HepG2 (cell line): ENCODE results near the gene NAV2. TPM values are rescaled to one million over a fixed set of nuclear protein-coding genes. Genes with fewer than 3 reads are reported as not detected.

Experiments
- BHLHE40 ChIP-seq: IDR thresholded peaks from 2 replicates; pipeline ENCODE4 v1.6.1; 2011; ENCODE audit warnings: low read length, improper control_type of control experiment
- CAMTA2 ChIP-seq: sonication (generic); formaldehyde crosslinking; IDR thresholded peaks from 2 replicates; pipeline ENCODE4 v1.4.0; 2020; ENCODE audit warnings: mild to moderate bottlenecking, missing genetic modification reagents, borderline replicate concordance
- DNMT3B ChIP-seq: conservative IDR thresholded peaks from 2 replicates; pipeline ENCODE4 v1.6.1; 2016; ENCODE audit warnings: missing biosample characterization, control low read depth
- DZIP1 ChIP-seq: sonication (generic); formaldehyde crosslinking; IDR thresholded peaks from 2 replicates; pipeline ENCODE4 v1.5.0; 2020; ENCODE audit warnings: mild to moderate bottlenecking, missing genetic modification reagents
- ELF3 ChIP-seq: IDR thresholded peaks from 2 replicates; pipeline ENCODE4 v1.6.1; 2016; ENCODE audit warnings: missing genetic modification reagents, missing compliant biosample characterization
- GATAD1 ChIP-seq: IDR thresholded peaks from 2 replicates; pipeline ENCODE4 v1.6.1; 2016; ENCODE audit warnings: missing genetic modification reagents, missing compliant biosample characterization
- LCORL ChIP-seq, 2 experiments: fragments of 450-650 bp in 1 of 2; sonication (generic) in 1 of 2; formaldehyde crosslinking in 1 of 2; IDR thresholded peaks; 2 replicates each; pipeline versions ENCODE4 v1.5.0 to v1.6.1; 2017 to 2020; ENCODE audit warnings: antibody characterized with exemption in 1 of 2, missing genetic modification reagents in 1 of 2
- NFIC ChIP-seq: IDR thresholded peaks from 2 replicates; pipeline ENCODE4 v1.6.1; 2012; ENCODE audit warnings: mild to moderate bottlenecking, low read length, inconsistent platforms
- NFYC ChIP-seq: IDR thresholded peaks from 2 replicates; pipeline ENCODE4 v1.6.1; 2016; ENCODE audit warnings: missing genetic modification reagents, missing compliant biosample characterization
- PAF1 ChIP-seq: IDR thresholded peaks from 2 replicates; pipeline ENCODE4 v1.6.1; 2016; ENCODE audit warnings: missing genetic modification reagents, missing compliant biosample characterization
- PHF21A ChIP-seq: sonication (generic); formaldehyde crosslinking; IDR thresholded peaks from 2 replicates; pipeline ENCODE4 v1.5.0; 2020; ENCODE audit warnings: mild to moderate bottlenecking, missing genetic modification reagents
- STAT5B ChIP-seq: sonication (generic); formaldehyde crosslinking; IDR thresholded peaks from 2 replicates; pipeline ENCODE4 v1.4.0; 2020; ENCODE audit warnings: missing genetic modification reagents
- YEATS2 ChIP-seq: sonication (generic); formaldehyde crosslinking; IDR thresholded peaks from 2 replicates; pipeline ENCODE4 v1.4.0; 2020; ENCODE audit warnings: missing genetic modification reagents, borderline replicate concordance
- ZKSCAN8 ChIP-seq: IDR thresholded peaks from 2 replicates; pipeline ENCODE4 v1.6.1; 2016; ENCODE audit warnings: borderline replicate concordance, missing genetic modification reagents, missing compliant biosample characterization
- ZNF317 ChIP-seq: sonication (generic); formaldehyde crosslinking; IDR thresholded peaks from 2 replicates; pipeline ENCODE4 v1.5.0; 2020; ENCODE audit warnings: mild to moderate bottlenecking, missing genetic modification reagents
- ZNF646 ChIP-seq: sonication (generic); formaldehyde crosslinking; IDR thresholded peaks from 2 replicates; pipeline ENCODE4 v1.9.0; 2021; ENCODE audit warnings: mild to moderate bottlenecking, missing genetic modification reagents
- ZNF747 ChIP-seq: sonication (generic); formaldehyde crosslinking; IDR thresholded peaks from 2 replicates; pipeline ENCODE4 v1.8.1; 2023; ENCODE audit warnings: missing genetic modification reagents, mild to moderate bottlenecking, borderline replicate concordance
- ZNF770 ChIP-seq: sonication (generic); formaldehyde crosslinking; IDR thresholded peaks from 2 replicates; pipeline ENCODE4 v1.5.0; 2020; ENCODE audit warnings: mild to moderate bottlenecking, missing genetic modification reagents
- ZNF850 ChIP-seq: sonication (generic); formaldehyde crosslinking; conservative IDR thresholded peaks from 2 replicates; pipeline ENCODE4 v1.9.0; 2021; ENCODE audit warnings: mild to moderate bottlenecking, missing genetic modification reagents
- ZSCAN9 ChIP-seq: IDR thresholded peaks from 2 replicates; pipeline ENCODE4 v1.6.1; 2016; ENCODE audit warnings: borderline replicate concordance
- polyA plus RNA-seq, 8 experiments: library from polyadenylated mRNA; depleted of rRNA in 3 of 8; stranded (reverse) in 7 of 8; unstranded in 1 of 8; fragments of >200 nt; fragmentation: Illumina TruSeq in 4 of 8; extraction: Trizol in 4 of 8; gene quantifications; 2 replicates each; pipeline versions ENCODE4 v1.2.1 to v1.2.3, GENCODE V29; 2011 to 2016; ENCODE audit warnings: low read depth in 4 of 8, missing spikeins in 1 of 8, mixed read lengths in 1 of 8; ENCODE audit not compliant: insufficient read depth in 1 of 8
- total RNA-seq, 5 experiments: library from RNA; depleted of rRNA; stranded (reverse); fragments of >200 nt; fragmentation: Illumina TruSeq; extraction: Trizol; gene quantifications; 2 replicates each; pipeline ENCODE4 v1.2.3, GENCODE V29; 2016; ENCODE audit warnings: low read depth in 1 of 5

NAV2 gene
- total and polyA plus RNA-seq, 2 of the 13 experiments (the other 11 are each of a cell fraction or from before 2014, with no cell fraction given), result 9.3 to 34.6 TPM

GRCh38 chr11:20011307-20011951, 298.8 kb downstream of the NAV2 start (continued):
- TF ChIP-seq NFYC (no peak), CAMTA2 (no peak), YEATS2 (CRISPR knock-in tag) (no peak; the same call in 1 of the 2 replicates), DNMT3B (CRISPR knock-in tag) (no peak), ZNF317 (CRISPR knock-in tag) (no peak), BHLHE40 (peak; percentile 25; the same call in 1 of the 2 replicates), ZNF747 (CRISPR knock-in tag) (no peak), PAF1 (no peak), ZSCAN9 (0 out of 2 replicates have a peak, but pooled peaks have one; percentile 22), DZIP1 (CRISPR knock-in tag) (no peak), LCORL (IDR thresholded peaks at IDR 0.05) (no peak), LCORL (CRISPR knock-in tag; IDR thresholded peaks at IDR 0.05) (peak; percentile 74; the same call in 1 of the 2 replicates), NFIC (peak; percentile 85), STAT5B (CRISPR knock-in tag) (no peak), ZKSCAN8 (CRISPR knock-in tag) (no peak; the same call in 1 of the 2 replicates), ZNF850 (no peak), ZNF770 (CRISPR knock-in tag) (no peak), ELF3 (CRISPR knock-in tag) (peak; percentile 64), GATAD1 (CRISPR knock-in tag) (no peak), PHF21A (CRISPR knock-in tag) (no peak), ZNF646 (no peak; the same call in 1 of the 2 replicates)
